HepG2 (cell line): ENCODE results near the gene ASZ1.

Source experiments
- CREB1 ChIP-seq, 2 experiments: fragments of 450-650 bp in 1 of 2; IDR thresholded peaks; 2 replicates each; pipeline ENCODE4 v1.6.1; 2016 to 2017; ENCODE audit warnings: control low read depth in 1 of 2, mild to moderate bottlenecking in 1 of 2, missing compliant biosample characterization in 1 of 2, missing genetic modification characterization in 1 of 2
- EZH2 ChIP-seq: conservative IDR thresholded peaks from 2 replicates; pipeline ENCODE4 v1.6.1; 2012; ENCODE audit warnings: mild to moderate bottlenecking, low read depth, low read length, moderate library complexity
- JUN ChIP-seq: sonication (generic); formaldehyde crosslinking; IDR thresholded peaks from 2 replicates; pipeline ENCODE4 v1.4.0; 2020; ENCODE audit warnings: mild to moderate bottlenecking, missing genetic modification reagents
- JUNB ChIP-seq: sonication (generic); formaldehyde crosslinking; IDR thresholded peaks from 2 replicates; pipeline ENCODE4 v1.8.0; 2022; ENCODE audit warnings: missing genetic modification reagents, mild to moderate bottlenecking, borderline replicate concordance
- SIN3A ChIP-seq: IDR thresholded peaks from 2 replicates; pipeline ENCODE4 v1.6.1; 2011; ENCODE audit warnings: low read depth, mild to moderate bottlenecking, control low read depth, low read length, borderline replicate concordance
- SRSF1 ChIP-seq: fragments of 200-400 bp; formaldehyde crosslinking; optimal IDR thresholded peaks from 2 replicates; pipeline ENCODE3; 2017; ENCODE audit warnings: mild to moderate bottlenecking, low read depth, low read length, moderate library complexity
- ZBTB42 ChIP-seq: sonication (generic); formaldehyde crosslinking; IDR thresholded peaks from 2 replicates; pipeline ENCODE4 v1.5.0; 2020; ENCODE audit warnings: mild to moderate bottlenecking, missing genetic modification reagents
- ZFP1 ChIP-seq: IDR thresholded peaks from 2 replicates; pipeline ENCODE4 v1.6.1; 2016
- ZNF556 ChIP-seq: sonication (generic); formaldehyde crosslinking; IDR thresholded peaks from 2 replicates; pipeline ENCODE4 v1.4.0; 2020; ENCODE audit warnings: mild to moderate bottlenecking, missing genetic modification reagents, borderline replicate concordance
- TF ChIP-seq, protein P1 (sequence below): sonication (generic); formaldehyde crosslinking; IDR thresholded peaks from 2 replicates; pipeline ENCODE4 v1.5.0; 2020; ENCODE audit warnings: mild to moderate bottlenecking, missing genetic modification reagents, moderate library complexity

GRCh38 chr7:117468174-117468573 lies 40.9 kb upstream of the ASZ1 start:
- TF ChIP-seq JUN (no peak), SRSF1 (no peak), ZNF556 (CRISPR knock-in tag) (no peak), ZBTB42 (no peak), SIN3A (no peak), ZFP1 (CRISPR knock-in tag) (no peak), EZH2 (no peak), CREB1 (IDR thresholded peaks at IDR 0.05) (no peak), CREB1 (CRISPR knock-in tag; IDR thresholded peaks at IDR 0.05) (no peak), JUNB (CRISPR knock-in tag) (no peak)
- TF ChIP-seq, protein P1, sequence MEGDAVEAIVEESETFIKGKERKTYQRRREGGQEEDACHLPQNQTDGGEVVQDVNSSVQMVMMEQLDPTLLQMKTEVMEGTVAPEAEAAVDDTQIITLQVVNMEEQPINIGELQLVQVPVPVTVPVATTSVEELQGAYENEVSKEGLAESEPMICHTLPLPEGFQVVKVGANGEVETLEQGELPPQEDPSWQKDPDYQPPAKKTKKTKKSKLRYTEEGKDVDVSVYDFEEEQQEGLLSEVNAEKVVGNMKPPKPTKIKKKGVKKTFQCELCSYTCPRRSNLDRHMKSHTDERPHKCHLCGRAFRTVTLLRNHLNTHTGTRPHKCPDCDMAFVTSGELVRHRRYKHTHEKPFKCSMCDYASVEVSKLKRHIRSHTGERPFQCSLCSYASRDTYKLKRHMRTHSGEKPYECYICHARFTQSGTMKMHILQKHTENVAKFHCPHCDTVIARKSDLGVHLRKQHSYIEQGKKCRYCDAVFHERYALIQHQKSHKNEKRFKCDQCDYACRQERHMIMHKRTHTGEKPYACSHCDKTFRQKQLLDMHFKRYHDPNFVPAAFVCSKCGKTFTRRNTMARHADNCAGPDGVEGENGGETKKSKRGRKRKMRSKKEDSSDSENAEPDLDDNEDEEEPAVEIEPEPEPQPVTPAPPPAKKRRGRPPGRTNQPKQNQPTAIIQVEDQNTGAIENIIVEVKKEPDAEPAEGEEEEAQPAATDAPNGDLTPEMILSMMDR (CRISPR knock-in tag): no peak
